GM19452 (cell line): Measurements from ENCODE around the gene SRBD1.

Experiments used
- ATAC-seq: cut with Tn5 transposase; IDR thresholded peaks from one replicate; pipeline ENCODE4 v1.9.1; 2021; ENCODE audit not compliant: unreplicated experiment

Gene SRBD1

GRCh38 chr2:45554742-45555140 lies 56.3 kb downstream of the SRBD1 start:
- no peak for ATAC-seq

GRCh38 chr2:45554073-45554741 lies 56.9 kb downstream of the SRBD1 start:
- ATAC-seq, result no peak

GRCh38 chr2:45551862-45552261 lies 59.2 kb downstream of the SRBD1 start:
- no peak for ATAC-seq

GRCh38 chr2:45545943-45546342 lies 65.1 kb downstream of the SRBD1 start:
- no peak for ATAC-seq

GRCh38 chr2:45543257-45543656 lies 67.8 kb downstream of the SRBD1 start:
- ATAC-seq, result no peak

- no peak for ATAC-seq
Measured at GRCh38 chr2:45542013-45542412, 69.1 kb downstream of the SRBD1 start.

GRCh38 chr2:45541450-45541849 lies 69.6 kb downstream of the SRBD1 start:
- no peak for ATAC-seq

GRCh38 chr2:45540942-45541341 lies 70.1 kb downstream of the SRBD1 start:
- no peak for ATAC-seq

- no peak for ATAC-seq
Measured at GRCh38 chr2:45533771-45534170, 77.3 kb downstream of the SRBD1 start.

GRCh38 chr2:45532181-45532580 lies 78.9 kb downstream of the SRBD1 start:
- ATAC-seq, result no peak

- ATAC-seq, result no peak
Measured at GRCh38 chr2:45524016-45524415, 87.1 kb downstream of the SRBD1 start.

- ATAC-seq, result no peak
Measured at GRCh38 chr2:45518546-45518945, 92.5 kb downstream of the SRBD1 start.

- ATAC-seq, result no peak
Measured at GRCh38 chr2:45510701-45511420, 100.2 kb downstream of the SRBD1 start.

- ATAC-seq, result no peak
Measured at GRCh38 chr2:45506756-45507155, 104.3 kb downstream of the SRBD1 start.

GRCh38 chr2:45505138-45505537 lies 105.9 kb downstream of the SRBD1 start:
- ATAC-seq, result no peak

- no peak for ATAC-seq
Measured at GRCh38 chr2:45498661-45499550, 112.2 kb downstream of the SRBD1 start.

GRCh38 chr2:45497355-45497754 lies 113.7 kb downstream of the SRBD1 start:
- no peak for ATAC-seq

GRCh38 chr2:45496869-45497268 lies 114.2 kb downstream of the SRBD1 start:
- ATAC-seq, result no peak

- no peak for ATAC-seq
Measured at GRCh38 chr2:45494978-45495293, 116.1 kb downstream of the SRBD1 start.

- ATAC-seq, result no peak
Measured at GRCh38 chr2:45494275-45494977, 116.6 kb downstream of the SRBD1 start.

GRCh38 chr2:45484965-45485364 lies 126.1 kb downstream of the SRBD1 start:
- no peak for ATAC-seq
